OCI-LY3 (cell line): ENCODE results near the gene HPF1.

Experiments used
- H2AFZ ChIP-seq: fragments of 200-600, 300-600 bp; shearing (Covaris generic); 2 replicates; pipeline ENCODE4 v1.6.0; 2014; ENCODE audit warnings: antibody characterized with exemption, low read depth, low read length
- H3K27ac ChIP-seq: fragments of 200-600, 300-600 bp; sonication (generic); 2 replicates; pipeline ENCODE4 v1.5.1; 2014; ENCODE audit warnings: mild to moderate bottlenecking, low read length, moderate library complexity, mixed read lengths
- H3K27me3 ChIP-seq: fragments of 200-600, 300-600 bp; sonication (generic); 2 replicates; pipeline ENCODE4 v1.6.1; 2014; ENCODE audit warnings: low read depth, low read length, mixed read lengths
- H3K36me3 ChIP-seq: fragments of 200-600, 300-600 bp; sonication (generic); replicated peaks from 2 replicates; pipeline ENCODE3; 2014; ENCODE audit warnings: low read depth, low read length, mixed read lengths
- H3K4me1 ChIP-seq: fragments of 300-600, 200-600 bp; sonication (generic); 2 replicates; pipeline ENCODE4 v1.6.1; 2014; ENCODE audit warnings: low read length, mixed read lengths
- H3K4me2 ChIP-seq: fragments of 200-600, 300-600 bp; sonication (generic); 2 replicates; pipeline ENCODE4 v1.6.1; 2014; ENCODE audit warnings: low read length, mixed read lengths
- H3K4me3 ChIP-seq: fragments of 300-600, 200-600 bp; sonication (generic); 2 replicates; pipeline ENCODE4 v1.5.1; 2014; ENCODE audit warnings: antibody characterized with exemption, mild to moderate bottlenecking, low read length, moderate library complexity
- H3K79me2 ChIP-seq: fragments of 300-600, 200-600 bp; shearing (Covaris generic); 2 replicates; pipeline ENCODE4 v1.6.1; 2014; ENCODE audit warnings: mild to moderate bottlenecking, low read length, mixed read lengths
- H3K9ac ChIP-seq: fragments of 300-600, 200-600 bp; shearing (Covaris generic); 2 replicates; pipeline ENCODE4 v1.6.0; 2014; ENCODE audit warnings: mild to moderate bottlenecking, low read length, moderate library complexity
- H3K9me3 ChIP-seq: fragments of 200-600, 300-600 bp; shearing (Covaris generic); 2 replicates; pipeline ENCODE4 v1.6.1; 2014; ENCODE audit warnings: low read length, mixed read lengths; ENCODE audit not compliant: insufficient read depth
- H4K20me1 ChIP-seq: fragments of 200-600, 300-600 bp; sonication (generic); 2 replicates; pipeline ENCODE4 v1.6.1; 2016; ENCODE audit warnings: low read length, mixed read lengths; ENCODE audit not compliant: insufficient read depth
- CTCF ChIP-seq: fragments of 200-600, 300-600 bp; sonication (generic); IDR thresholded peaks from 2 replicates; pipeline ENCODE4 v1.5.1; 2014; ENCODE audit warnings: antibody characterized with exemption, low read length, low read depth
- EZH2phosphoT487 ChIP-seq: fragments of 200-600 bp; shearing (Covaris generic); IDR thresholded peaks from 2 replicates; pipeline ENCODE4 v1.6.1; 2018; ENCODE audit warnings: antibody characterized with exemption, mixed run types, low read depth

HPF1 gene

GRCh38 chr4:169724260-169724659, 33.5 kb downstream of the HPF1 start:
- Histone ChIP-seq H2AFZ (no peak overlapping the region), H3K4me2 (no peak overlapping the region), H3K27me3 (no peaks in the 10 kb centered on the region), H4K20me1 (no peaks in the 10 kb centered on the region), H3K27ac (no peak overlapping the region), H3K4me3 (no peak overlapping the region), H3K4me1 (no peaks in the 10 kb centered on the region), H3K36me3 (peaks cover 3% of the 10 kb centered on the region), H3K9ac (no peak overlapping the region), H3K9me3 (no peaks in the 10 kb centered on the region), H3K79me2 (no peaks in the 10 kb centered on the region)
- TF ChIP-seq EZH2phosphoT487 (no peak), CTCF (no peak)

GRCh38 chr4:169723207-169723965, 34.4 kb downstream of the HPF1 start:
- H3K79me2 ChIP-seq = no peaks in the 10 kb centered on the region
- TF ChIP-seq EZH2phosphoT487 (no peak), CTCF (peak; percentile 55)
- H2AFZ ChIP-seq = no peak overlapping the region
- H3K4me3 ChIP-seq = no peak overlapping the region
- H3K4me1 ChIP-seq = no peaks in the 10 kb centered on the region
- no peak overlapping the region for H3K4me2 ChIP-seq
- H3K36me3 ChIP-seq = peaks cover 3% of the 10 kb centered on the region
- no peak overlapping the region for H3K27ac ChIP-seq
- no peaks in the 10 kb centered on the region for H3K27me3 ChIP-seq
- H4K20me1 ChIP-seq = no peaks in the 10 kb centered on the region
- H3K9me3 ChIP-seq = no peaks in the 10 kb centered on the region
- no peak overlapping the region for H3K9ac ChIP-seq

GRCh38 chr4:169720529-169720928, 37.2 kb downstream of the HPF1 start:
- H3K79me2 ChIP-seq = no peaks in the 10 kb centered on the region
- H3K4me1 ChIP-seq = no peaks in the 10 kb centered on the region
- no peaks in the 10 kb centered on the region for H3K36me3 ChIP-seq
- no peak overlapping the region for H2AFZ ChIP-seq
- no peak overlapping the region for H3K4me2 ChIP-seq
- no peak overlapping the region for H3K27ac ChIP-seq
- no peaks in the 10 kb centered on the region for H3K27me3 ChIP-seq
- no peaks in the 10 kb centered on the region for H4K20me1 ChIP-seq
- TF ChIP-seq CTCF (no peak), EZH2phosphoT487 (no peak)
- no peak overlapping the region for H3K9ac ChIP-seq
- no peak overlapping the region for H3K4me3 ChIP-seq
- H3K9me3 ChIP-seq = no peaks in the 10 kb centered on the region

GRCh38 chr4:169716677-169717076, 41.1 kb downstream of the HPF1 start:
- no peaks in the 10 kb centered on the region for H4K20me1 ChIP-seq
- H3K9ac ChIP-seq = no peak overlapping the region
- H3K27ac ChIP-seq = no peak overlapping the region
- no peaks in the 10 kb centered on the region for H3K4me1 ChIP-seq
- TF ChIP-seq CTCF = no peak
- TF ChIP-seq EZH2phosphoT487 = no peak
- no peak overlapping the region for H3K4me3 ChIP-seq
- no peaks in the 10 kb centered on the region for H3K9me3 ChIP-seq
- no peak overlapping the region for H2AFZ ChIP-seq
- H3K36me3 ChIP-seq = peaks cover 9% of the 10 kb centered on the region
- no peaks in the 10 kb centered on the region for H3K27me3 ChIP-seq
- no peak overlapping the region for H3K4me2 ChIP-seq
- H3K79me2 ChIP-seq = no peaks in the 10 kb centered on the region
